Measurements from ENCODE around the gene RIMKLB. TPM values are rescaled to one million over a fixed set of nuclear protein-coding genes. Genes with fewer than 3 reads are reported as not detected.
"Not testable (repeated sequence)": the region's sequence is repeated elsewhere in the genome, so short reads cannot be mapped to it uniquely, and the experiment has no call there.

RIMKLB gene
- total and polyA plus RNA-seq, 2 of the 4 experiments (the other 2 are of a cell fraction): 12.5 to 18.8 TPM

GRCh38 chr12:8805487-8805886 is 107.7 kb downstream of the RIMKLB start:
- H4K8ac ChIP-seq (ENCODE audit: low read depth in 2 of 2, low read length in 2 of 2); H3K56ac ChIP-seq (ENCODE audit: extremely low read depth, insufficient read depth, low read length); H2BK120ac ChIP-seq (ENCODE audit: low read depth, low read length); DNase-seq; ATAC-seq (ENCODE audit: low read depth); intact Hi-C loops (cut with micrococcal nuclease); H2AK5ac ChIP-seq (ENCODE audit: low read depth, low read length); H3K18ac ChIP-seq (ENCODE audit: low read depth, low read length); H3K9me1 ChIP-seq (ENCODE audit: insufficient read depth, low read length); H3K14ac ChIP-seq (replicated peaks; ENCODE audit: low read depth, low read length); BruUV-seq (replicated peaks); H2AK9ac ChIP-seq (replicated peaks; ENCODE audit: low read depth, low read length, poor library complexity); H3K4me1 ChIP-seq (ENCODE audit: control insufficient read depth, insufficient read depth, low read length); H3K9ac ChIP-seq (ENCODE audit: low read depth, low read length); H3K36me3 ChIP-seq (ENCODE audit: control insufficient read depth, insufficient read depth, low read length); H2BK20ac ChIP-seq (ENCODE audit: low read depth, low read length); H3K79me1 ChIP-seq (ENCODE audit: low read depth in 1 of 2, low read length in 2 of 2); POLR2A ChIA-PET (ENCODE audit: unreplicated experiment); H2BK15ac ChIP-seq (ENCODE audit: low read depth, low read length); H4K20me1 ChIP-seq (ENCODE audit: insufficient read depth, low read length); H3K23ac ChIP-seq (ENCODE audit: low read depth, low read length); H3K27ac ChIP-seq (ENCODE audit: insufficient read depth, low read length); CTCF ChIA-PET; H4K5ac ChIP-seq (ENCODE audit: low read depth, low read length); H3K4me3 ChIP-seq (ENCODE audit: insufficient read depth, low read depth, low read length); in situ Hi-C loops (cut with MboI; ENCODE audit: low sequenced_read_pairs); H4K91ac ChIP-seq (ENCODE audit: insufficient read depth, low read depth, low read length); H3K27me3 ChIP-seq (ENCODE audit: control insufficient read depth, insufficient read depth, low read length); H2BK5ac ChIP-seq (ENCODE audit: low read depth, low read length, poor library complexity, severe bottlenecking); H3K4me2 ChIP-seq (ENCODE audit: low read depth, low read length); dilution Hi-C loops (cut with HindIII; ENCODE audit: low sequenced_read_pairs, unreplicated experiment); H2AFZ ChIP-seq (replicated peaks; ENCODE audit: low read length, poor library complexity); H3K9me3 ChIP-seq (ENCODE audit: control insufficient read depth, insufficient read depth, low read length); H3K4ac ChIP-seq (ENCODE audit: low read depth, low read length): not testable (repeated sequence)
- 58% methylated on average over 3 of the region's 11 CpGs; no CpG with 5 or more reads in 1 of the 2 experiments for WGBS, 2 experiments (ENCODE audit: extremely low coverage in 2 of 2, insufficient read length in 1 of 2)

- H3K27me3 ChIP-seq (ENCODE audit: control insufficient read depth, insufficient read depth, low read length); H4K20me1 ChIP-seq (ENCODE audit: insufficient read depth, low read length); H2AK9ac ChIP-seq (replicated peaks; ENCODE audit: low read depth, low read length, poor library complexity); H3K4me3 ChIP-seq (ENCODE audit: insufficient read depth, low read depth, low read length); H3K18ac ChIP-seq (ENCODE audit: low read depth, low read length); H3K56ac ChIP-seq (ENCODE audit: extremely low read depth, insufficient read depth, low read length); H3K9me3 ChIP-seq (ENCODE audit: control insufficient read depth, insufficient read depth, low read length); H4K8ac ChIP-seq (ENCODE audit: low read depth in 2 of 2, low read length in 2 of 2); H3K4ac ChIP-seq (ENCODE audit: low read depth, low read length); H2AK5ac ChIP-seq (ENCODE audit: low read depth, low read length); DNase-seq; H2AFZ ChIP-seq (replicated peaks; ENCODE audit: low read length, poor library complexity); H3K23ac ChIP-seq (ENCODE audit: low read depth, low read length); H2BK120ac ChIP-seq (ENCODE audit: low read depth, low read length); H3K14ac ChIP-seq (replicated peaks; ENCODE audit: low read depth, low read length); H3K9me1 ChIP-seq (ENCODE audit: insufficient read depth, low read length); H4K5ac ChIP-seq (ENCODE audit: low read depth, low read length); POLR2A ChIA-PET (ENCODE audit: unreplicated experiment); CTCF ChIA-PET; BruUV-seq (replicated peaks); H4K91ac ChIP-seq (ENCODE audit: insufficient read depth, low read depth, low read length); H2BK5ac ChIP-seq (ENCODE audit: low read depth, low read length, poor library complexity, severe bottlenecking); ATAC-seq (ENCODE audit: low read depth); H3K4me1 ChIP-seq (ENCODE audit: control insufficient read depth, insufficient read depth, low read length); H2BK15ac ChIP-seq (ENCODE audit: low read depth, low read length); intact Hi-C loops (cut with micrococcal nuclease); H3K4me2 ChIP-seq (ENCODE audit: low read depth, low read length); H3K27ac ChIP-seq (ENCODE audit: insufficient read depth, low read length); H3K79me1 ChIP-seq (ENCODE audit: low read depth in 1 of 2, low read length in 2 of 2); H2BK20ac ChIP-seq (ENCODE audit: low read depth, low read length); H3K9ac ChIP-seq (ENCODE audit: low read depth, low read length); H3K36me3 ChIP-seq (ENCODE audit: control insufficient read depth, insufficient read depth, low read length); dilution Hi-C loops (cut with HindIII; ENCODE audit: low sequenced_read_pairs, unreplicated experiment); in situ Hi-C loops (cut with MboI; ENCODE audit: low sequenced_read_pairs): not testable (repeated sequence)
- WGBS, 2 experiments (ENCODE audit: extremely low coverage in 2 of 2, insufficient read length in 1 of 2): no CpG with 5 or more reads among the region's 11 CpGs
Measured at GRCh38 chr12:8807084-8807483, 109.3 kb downstream of the RIMKLB start.
